Stimulated activated CD4-positive, alpha-beta T cell treated with anti-CD3 and anti-CD28 coated beads, Interleukin-4, amount 100 ng/mL, for 24 hours (primary cell): ENCODE measurements around the gene DLX2.

ENCODE experiments used
- DNase-seq: peaks from one replicate; pipeline ENCODE4 v3.0.0-alpha.2; 2020

Gene DLX2

GRCh38 chr2:172106108-172106961 lies 3.6 kb upstream of the DLX2 start:
- DNase-seq: no peak

- DNase-seq: no peak
Observed at GRCh38 chr2:172105471-172106107, 2.9 kb upstream of the DLX2 start.

- DNase-seq: peak; percentile 69
Observed at GRCh38 chr2:172103471-172104272, 972 bp upstream of the DLX2 start.

GRCh38 chr2:172101821-172102390 lies 794 bp downstream of the DLX2 start:
- DNase-seq: no peak

GRCh38 chr2:172100935-172101820 lies 1.5 kb downstream of the DLX2 start:
- no peak for DNase-seq

- no peak for DNase-seq
Observed at GRCh38 chr2:172100080-172100934, 2.4 kb downstream of the DLX2 start.

DNA sequence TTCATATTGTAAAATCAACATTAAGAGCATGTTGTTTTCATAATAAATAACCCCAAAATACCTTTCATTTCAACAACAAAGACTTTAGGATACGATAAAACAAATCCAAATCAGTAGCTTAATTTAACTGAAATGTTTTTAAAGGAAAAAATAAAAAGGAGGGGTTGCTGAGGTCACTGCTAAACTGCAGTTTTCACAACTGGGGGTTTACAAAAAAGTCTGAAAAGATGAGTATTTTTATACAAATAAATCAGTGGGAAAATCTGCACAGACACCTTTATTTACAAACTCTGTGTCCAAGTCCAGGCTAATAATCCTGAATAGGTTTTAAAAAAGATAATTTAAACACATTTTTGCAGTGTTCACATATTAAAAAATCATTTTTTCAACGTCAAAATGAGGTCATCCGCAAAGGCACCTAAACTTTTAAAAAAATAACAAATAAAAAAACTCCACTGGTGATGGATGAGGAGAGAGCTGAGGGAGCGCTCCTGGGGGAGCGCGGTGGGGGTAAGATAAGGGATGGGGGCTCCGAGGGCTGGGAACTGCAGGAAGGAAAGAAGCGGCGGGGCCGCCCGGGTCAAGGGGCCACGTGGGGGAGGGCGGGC lies 3.1 kb downstream of the DLX2 start:
- DNase-seq: no peak

DNA sequence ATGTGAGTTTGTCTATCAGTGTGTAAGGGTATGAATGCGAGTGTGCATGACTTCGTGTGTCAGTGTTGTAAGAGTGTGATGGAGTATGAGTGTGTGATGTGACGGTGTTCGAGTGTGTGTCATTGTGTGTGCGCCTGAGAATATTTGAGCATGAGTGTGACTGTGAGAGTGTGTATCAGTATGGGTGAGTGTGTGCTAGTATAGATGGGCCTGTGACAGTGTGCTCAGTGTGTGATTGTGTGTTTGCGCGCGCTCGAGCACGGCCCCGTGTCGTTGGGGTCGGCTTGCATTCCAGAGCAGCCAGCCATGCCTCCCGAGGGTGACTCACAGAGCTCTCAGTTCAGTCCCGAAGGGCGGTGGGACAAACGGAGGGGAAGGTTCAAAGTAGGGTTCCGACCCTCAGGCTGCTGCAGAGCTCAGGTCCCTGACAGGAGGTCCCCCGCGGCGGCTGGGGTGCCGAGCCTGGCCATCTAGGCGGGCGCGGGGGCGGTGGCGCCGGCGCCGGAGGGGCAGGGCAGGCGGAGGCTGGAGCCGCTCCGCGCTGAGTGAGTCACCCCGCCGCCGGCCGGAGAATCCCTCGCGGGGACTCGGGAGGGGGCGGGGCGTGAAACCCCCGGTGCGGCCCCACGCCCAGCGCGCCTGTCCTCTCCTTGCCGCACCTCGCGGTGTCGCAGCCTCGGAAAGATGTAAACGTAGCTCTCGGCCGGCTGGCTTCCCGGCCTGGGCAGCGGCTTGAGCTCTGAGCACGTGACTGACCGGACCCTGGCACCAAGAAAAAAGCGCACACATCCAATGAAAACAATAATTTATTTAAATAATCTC lies 3.8 kb downstream of the DLX2 start:
- DNase-seq: no peak

DNA sequence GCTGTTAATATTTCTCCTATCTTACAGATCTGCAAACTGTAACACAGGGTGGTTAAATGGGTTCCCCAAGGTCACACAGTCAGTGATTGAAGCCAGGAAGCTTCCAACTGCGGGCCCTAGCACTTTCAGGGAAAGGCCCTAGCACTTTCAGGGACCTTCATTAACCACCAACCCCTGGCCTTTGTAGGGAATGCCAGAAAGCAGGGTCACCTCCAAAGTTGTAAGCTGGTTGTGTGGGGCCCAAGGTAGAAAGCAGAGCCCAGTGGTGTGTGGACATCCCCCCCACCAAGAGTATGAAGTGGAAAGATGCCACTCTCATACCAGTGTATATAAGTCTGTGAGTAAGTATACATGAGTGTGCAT lies 4.4 kb downstream of the DLX2 start:
- no peak for DNase-seq

DNA sequence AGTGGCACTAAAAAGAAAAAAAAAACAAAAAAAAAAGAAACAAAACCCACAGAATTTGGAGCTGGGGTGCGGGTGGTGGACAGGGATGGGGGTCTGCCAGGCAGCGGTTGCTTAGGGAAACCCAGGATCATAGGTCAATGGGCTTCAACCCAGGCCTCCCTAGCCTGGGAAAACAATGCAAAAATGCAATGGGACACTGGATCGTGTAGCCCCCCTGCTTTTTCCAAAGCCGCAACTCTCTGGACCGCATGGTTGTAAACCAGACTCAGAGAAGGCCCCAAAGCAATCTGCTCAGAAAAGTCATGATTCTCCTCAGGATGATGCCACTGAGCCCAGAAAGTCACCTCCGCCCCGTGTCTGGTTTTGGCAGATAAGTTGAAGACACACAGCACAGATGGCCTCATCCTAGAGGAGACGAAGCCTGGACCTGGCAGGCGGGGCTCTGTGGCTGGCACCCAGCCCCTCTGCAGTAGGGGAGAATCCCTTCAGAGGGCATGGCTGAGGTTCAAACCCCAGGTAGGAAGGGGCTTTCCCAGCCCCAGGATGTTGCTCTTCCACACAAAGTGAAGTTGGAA lies 5.1 kb downstream of the DLX2 start:
- DNase-seq: no peak

DNA sequence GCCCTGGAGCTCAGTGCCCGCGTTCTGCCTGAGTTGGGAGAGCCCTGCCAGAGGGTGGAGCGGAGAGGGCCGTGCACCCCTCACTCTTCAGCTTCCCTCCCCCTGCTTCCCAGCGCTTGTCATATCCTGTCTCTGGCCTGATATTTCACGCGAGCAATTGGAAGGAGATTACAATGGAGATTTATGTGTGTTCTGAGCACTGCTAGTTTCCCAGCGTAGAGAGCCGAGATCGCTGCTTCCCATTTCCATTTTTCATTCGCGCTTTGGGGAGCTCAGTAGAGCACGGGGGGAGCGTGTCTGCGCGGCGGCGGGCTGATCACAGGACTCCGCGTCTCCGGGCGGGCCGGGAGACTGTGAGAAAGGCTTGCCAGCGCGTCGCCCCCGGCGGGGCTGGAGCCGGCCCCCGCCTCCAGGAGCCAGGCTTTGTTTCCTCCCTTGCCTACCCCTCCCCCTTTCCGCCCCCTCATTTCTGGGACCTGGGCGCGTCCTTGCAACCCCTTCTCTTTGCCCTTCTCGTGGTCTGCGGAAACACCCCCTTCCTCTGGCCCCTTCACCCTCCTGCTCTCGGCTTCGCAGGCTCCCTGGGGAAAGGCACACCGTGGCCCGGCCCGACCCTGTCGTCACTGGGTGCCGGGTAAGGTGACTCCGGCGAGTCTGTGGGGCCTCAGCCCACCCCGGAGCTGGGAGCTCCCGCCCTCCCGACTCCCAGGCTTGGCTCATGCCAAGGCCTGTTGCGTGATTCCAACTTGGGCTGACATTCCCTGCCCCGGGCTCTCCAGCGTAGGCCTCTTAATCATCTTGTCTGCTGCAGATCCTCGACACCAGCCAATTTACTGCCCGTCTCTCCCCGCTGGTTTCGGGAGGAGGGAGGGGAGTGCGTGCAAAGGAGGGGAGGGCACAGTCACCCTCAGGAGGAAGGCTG lies 5.8 kb downstream of the DLX2 start:
- no peak for DNase-seq

DNA sequence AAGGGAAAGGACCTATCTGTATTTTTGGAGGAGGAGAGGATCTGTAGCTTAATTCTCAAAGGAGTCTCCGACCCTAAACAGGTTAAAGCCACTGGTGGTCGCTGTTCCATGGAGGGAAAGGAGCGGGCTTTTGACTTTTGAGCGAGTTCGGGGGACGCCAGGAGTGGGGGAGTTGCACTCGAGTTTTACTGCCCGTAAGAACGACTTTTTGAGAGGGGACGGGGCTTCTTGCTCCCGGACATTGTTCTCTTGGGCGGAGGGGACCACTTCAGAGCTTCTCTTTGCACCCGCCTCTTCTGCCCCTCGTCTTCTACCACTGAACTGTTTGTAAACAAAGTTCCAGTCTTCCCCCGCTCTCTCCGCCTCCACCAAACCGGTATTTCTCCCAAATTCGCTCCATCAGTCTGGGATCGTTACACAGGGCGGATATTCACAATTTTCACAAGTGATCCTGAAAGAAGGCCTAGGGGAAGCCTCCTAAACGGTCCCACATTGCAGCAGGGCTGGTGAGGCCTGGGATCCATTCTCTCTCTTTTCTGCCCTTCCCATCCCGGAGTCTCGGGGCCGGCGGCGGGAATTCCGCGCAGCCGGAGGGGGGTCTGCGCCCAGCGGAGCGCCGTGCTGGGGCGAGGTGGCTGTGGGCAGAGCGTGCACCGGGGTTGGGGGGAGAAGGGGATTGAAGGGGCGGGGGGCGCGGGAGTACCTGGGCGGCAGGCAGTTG lies 6.6 kb downstream of the DLX2 start:
- DNase-seq: no peak

DNA sequence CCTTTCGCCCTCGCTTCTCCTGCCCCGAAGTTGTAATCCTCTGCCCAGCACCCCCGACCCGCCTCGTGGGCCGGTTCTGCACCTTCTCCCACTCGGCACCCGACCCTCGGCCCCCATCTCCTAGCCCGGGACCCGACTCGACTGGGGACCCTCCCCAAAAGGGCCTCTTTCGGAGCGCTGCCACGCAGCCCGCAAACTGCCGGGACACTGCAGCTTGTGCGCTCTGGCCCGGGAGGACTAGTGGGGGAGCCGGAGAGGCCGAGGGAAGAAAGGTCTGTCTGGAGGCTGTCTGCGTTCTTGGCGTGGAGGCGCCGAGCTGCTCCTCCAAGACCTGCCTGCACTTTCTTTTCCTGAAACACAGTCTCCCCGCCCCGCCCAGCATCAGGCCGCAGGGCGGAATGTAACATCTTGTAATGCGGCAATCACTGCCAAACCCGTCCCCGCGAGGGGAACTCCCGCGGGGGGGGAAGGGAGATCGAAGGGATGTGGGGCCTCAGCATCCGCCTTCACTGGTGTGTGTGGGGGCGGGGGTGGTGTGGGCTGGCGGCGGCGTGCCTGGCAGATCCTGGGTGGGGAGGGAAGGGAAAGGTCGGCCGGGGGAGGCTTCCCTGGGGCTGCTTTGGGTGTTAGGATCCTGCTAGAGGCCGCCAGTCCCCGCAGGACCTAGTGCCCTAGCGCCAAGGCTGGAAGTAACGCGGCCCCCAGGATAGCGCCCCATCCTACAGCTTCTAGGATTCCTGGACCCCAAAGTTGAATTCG lies 7.4 kb downstream of the DLX2 start:
- DNase-seq: peak; percentile 56

DNA sequence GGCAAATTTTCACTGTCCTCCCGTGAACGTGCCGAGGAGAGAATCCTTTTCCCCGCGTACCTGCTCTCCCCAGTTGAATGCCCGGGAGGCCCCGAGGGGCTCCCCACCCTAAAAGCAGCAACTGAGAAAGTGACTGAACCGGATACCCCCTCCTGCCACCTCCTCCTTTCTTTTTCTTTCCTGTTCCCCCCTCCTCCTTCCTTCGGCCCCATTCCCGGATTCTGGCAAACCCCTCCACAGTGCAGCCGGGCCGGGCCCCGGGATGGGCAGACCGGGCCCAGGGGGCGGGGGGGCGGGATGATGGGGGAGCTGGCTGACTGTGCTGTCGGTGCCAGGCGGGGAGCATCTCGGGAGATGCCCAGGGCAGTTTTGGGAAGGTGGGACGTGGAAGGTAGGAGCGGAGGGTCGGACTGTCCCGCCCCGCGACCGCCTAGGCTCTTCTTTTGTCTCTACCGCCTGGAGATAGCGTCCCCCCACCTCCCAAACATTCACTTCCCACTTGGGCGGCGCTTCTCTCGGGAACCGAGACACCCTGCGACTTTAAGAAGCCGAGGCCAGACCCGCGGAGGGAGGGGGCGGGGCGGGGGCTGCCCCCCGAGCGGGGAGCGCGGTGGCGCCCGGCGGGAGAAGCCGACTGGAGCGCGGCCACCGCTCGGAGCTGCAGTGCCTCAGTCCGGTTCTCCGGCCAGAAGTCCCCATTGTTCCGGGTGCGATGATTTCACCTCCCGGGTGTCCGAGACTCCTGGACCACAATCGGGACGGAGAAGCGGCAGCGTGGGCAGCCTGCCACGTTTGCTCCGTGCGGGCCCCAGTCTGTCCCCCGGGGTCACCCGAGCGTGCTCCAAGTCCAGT lies 8.2 kb downstream of the DLX2 start:
- no peak for DNase-seq

GRCh38 chr2:172093416-172094293 lies 9.0 kb downstream of the DLX2 start:
- no peak for DNase-seq
